ENCODE measurements around the gene RAP1GAP2.

Gene RAP1GAP2

DNA sequence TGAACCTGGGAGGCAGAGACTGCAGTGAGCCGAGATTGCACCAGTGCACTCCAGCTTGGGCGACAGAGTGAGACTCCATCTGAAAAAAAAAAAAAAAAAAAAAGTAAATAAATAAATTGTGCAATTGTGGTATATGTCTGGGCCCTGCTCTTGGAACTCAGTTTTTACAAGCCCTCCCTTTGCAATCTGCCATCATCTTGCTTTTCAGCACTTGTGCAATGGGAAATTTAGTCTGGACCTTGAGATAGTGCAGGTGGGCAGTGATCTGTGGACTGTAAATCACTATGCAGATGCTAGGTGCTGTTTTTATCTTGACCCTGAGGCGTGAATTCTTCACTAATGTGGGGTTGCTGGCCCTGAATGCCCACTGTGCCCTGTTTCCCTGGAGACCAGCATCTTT lies 6.5 kb upstream of the RAP1GAP2 start:
- Histone ChIP-seq H3K4me3 (no peak overlapping the region), H3K27ac (no peak overlapping the region)
- TF ChIP-seq, protein P1, sequence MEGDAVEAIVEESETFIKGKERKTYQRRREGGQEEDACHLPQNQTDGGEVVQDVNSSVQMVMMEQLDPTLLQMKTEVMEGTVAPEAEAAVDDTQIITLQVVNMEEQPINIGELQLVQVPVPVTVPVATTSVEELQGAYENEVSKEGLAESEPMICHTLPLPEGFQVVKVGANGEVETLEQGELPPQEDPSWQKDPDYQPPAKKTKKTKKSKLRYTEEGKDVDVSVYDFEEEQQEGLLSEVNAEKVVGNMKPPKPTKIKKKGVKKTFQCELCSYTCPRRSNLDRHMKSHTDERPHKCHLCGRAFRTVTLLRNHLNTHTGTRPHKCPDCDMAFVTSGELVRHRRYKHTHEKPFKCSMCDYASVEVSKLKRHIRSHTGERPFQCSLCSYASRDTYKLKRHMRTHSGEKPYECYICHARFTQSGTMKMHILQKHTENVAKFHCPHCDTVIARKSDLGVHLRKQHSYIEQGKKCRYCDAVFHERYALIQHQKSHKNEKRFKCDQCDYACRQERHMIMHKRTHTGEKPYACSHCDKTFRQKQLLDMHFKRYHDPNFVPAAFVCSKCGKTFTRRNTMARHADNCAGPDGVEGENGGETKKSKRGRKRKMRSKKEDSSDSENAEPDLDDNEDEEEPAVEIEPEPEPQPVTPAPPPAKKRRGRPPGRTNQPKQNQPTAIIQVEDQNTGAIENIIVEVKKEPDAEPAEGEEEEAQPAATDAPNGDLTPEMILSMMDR (IDR thresholded peaks at IDR 0.05), result no peak
- no peak for DNase-seq (ENCODE audit: low spot score)

DNA sequence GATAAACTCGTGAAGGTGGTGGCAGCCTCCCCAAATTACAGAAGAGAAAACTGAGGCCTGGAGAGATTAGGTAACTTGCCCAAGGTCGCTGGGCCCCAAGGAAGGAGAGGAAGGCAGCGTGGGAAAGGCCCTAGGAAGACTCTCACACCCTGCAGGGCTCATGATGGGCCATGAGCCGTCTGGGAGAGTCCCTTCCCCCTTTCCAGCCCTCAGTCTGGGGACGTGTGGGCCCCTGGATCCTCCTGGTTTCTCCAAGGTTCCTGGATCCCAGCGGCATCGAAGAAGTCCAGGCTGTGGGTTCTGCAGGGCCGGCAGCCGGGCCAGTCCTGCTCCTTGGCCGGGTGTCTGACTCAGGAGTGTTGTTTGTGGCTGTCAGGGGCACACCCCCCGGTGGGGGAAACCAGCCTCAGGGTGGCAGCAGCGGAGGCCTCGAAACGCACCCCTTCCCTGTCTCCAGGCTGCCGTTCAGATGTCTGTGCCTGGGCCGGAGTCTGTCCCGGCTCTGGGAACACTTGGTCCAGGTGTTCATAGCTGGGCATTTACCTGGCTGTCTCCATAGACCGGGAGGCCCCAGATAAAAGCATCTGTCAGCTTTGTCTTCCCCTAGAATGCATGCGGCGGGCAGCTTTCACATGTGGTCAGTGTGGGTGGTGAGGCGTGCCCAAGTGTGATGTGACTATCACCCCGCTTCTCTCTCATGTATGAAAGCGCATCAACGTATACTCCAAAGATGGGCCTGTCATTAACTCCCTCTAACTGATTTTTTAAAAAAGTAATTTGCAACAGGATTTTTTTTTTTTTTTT lies 3.7 kb upstream of the RAP1GAP2 start:
- DNase-seq (ENCODE audit: low spot score), result no peak
- H3K27ac ChIP-seq, result no peak overlapping the region
- TF ChIP-seq, protein P1 (IDR thresholded peaks at IDR 0.05), result no peak
- H3K4me3 ChIP-seq, result no peak overlapping the region

DNA sequence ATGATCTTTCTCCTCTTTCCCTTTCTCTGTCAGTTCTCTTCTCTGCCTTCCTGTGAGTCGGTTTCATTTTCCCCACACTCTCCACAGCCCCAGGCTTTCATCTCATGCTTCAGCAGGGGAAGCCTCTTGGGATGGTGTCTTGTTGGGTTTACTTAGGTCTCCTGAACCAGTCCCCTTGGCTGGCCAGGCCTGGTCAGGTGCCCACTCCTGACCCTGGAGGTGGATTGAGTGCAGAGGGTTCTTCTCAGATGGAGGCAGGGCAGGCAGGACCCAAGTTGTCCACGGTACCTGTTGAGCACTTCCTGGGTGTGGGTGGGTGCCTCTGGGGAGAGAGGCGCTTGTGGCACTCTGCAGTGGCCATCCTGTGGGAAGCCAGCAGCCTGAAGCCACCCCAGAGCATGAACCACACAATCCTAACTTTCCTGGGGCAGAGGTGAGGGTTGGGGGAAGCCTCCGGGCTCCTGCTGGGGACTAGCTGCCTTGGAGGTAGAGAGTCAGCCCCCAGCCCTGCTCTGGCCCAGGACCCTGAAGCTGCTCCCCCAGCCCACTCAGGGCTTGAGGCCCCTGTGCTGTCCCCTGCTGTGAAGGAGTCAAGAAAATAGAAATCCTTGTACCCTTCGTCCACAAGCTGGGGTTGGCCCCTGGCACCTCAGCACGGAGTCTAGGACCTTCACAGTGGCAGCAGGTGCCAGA lies 2.0 kb upstream of the RAP1GAP2 start:
- no peak for DNase-seq (ENCODE audit: low spot score)
- Histone ChIP-seq H3K27ac (no peak overlapping the region), H3K4me3 (no peak overlapping the region)
- TF ChIP-seq, protein P1 (IDR thresholded peaks at IDR 0.05), result no peak

DNA sequence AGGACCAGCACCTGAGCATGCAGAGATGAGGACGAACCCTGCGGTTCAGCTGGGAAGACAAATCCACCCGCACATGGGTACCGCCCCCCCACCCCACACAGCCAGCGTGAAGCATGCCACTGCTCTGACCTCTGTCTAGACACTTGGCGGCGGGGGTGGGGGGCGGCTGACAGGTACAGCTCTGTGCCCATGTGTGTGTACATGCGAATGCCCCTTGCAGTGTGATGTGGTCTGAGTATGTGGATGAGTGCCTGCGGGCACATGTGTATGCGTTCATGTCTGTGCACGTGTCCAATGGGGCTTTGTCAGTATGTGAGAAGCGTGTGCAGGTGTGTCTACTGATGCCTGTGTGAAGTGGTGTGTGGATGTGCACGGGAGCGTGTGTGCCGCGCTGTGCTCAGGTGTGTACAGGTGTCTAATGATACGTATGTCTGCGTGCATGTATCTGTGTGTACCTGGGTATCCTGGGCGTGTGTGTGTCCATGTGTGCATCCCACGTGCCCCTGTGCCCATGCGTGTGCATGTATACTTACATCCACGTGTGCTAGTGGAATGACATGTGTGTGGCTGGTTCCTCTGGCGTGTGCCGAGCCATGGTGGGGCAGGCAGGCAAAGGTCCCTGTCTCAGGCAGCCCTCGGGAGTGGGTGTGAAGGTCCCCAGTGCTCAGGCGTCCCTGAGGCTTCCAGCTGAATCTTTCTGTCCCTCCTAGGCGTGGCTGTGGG lies 636 bp upstream of the RAP1GAP2 start:
- no peak overlapping the region for H3K27ac ChIP-seq
- H3K4me3 ChIP-seq, result peak overlapping the region; percentile 52
- TF ChIP-seq, protein P1 (IDR thresholded peaks at IDR 0.05), result no peak
- DNase-seq (ENCODE audit: low spot score), result no peak

DNA sequence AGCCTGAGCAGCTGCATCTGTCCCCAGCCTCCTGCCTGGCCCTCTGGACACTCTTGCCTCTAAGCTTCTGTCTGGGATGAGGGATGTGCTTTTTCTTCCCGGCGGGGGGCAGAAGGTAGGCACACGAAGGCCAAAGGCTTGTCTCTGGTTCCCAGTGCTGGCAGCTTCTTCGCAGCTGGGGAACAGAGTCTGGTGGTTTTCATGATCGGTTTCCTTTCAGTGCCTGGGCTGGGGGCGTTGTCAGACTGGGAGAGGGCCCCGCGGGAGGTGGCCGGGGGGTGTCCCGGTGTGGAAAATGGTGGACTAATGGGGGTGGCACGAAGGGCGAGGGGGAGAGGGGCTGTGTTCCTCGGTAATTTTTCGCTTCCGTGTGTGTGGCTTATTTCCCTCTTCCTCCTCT lies 988 bp downstream of the RAP1GAP2 start:
- Histone ChIP-seq H3K27ac (no peak overlapping the region), H3K4me3 (peak overlapping the region; percentile 52)
- TF ChIP-seq, protein P1 (IDR thresholded peaks at IDR 0.05), result no peak
- no peak for DNase-seq (ENCODE audit: low spot score)

DNA sequence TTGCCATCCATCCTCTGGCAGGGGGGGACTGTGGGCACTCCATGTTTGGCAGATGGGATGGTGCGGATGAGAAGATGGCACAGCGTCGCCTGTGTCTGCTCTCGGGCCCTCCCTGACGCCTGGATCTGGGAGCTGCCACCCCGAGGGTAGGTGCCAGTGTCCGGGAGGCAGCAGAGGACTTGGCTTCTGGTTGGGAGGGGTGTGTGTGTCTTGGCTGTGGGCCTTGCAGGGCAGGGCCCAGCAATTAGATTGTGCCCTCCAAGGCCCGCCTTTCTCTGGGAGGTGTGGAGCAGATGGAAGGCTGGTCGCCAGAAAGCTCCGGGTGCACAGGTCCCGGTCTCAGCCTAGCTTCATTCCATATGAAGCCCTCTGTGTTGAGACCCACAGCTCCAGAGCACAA lies 1.4 kb downstream of the RAP1GAP2 start:
- TF ChIP-seq, protein P1 (IDR thresholded peaks at IDR 0.05), result no peak
- no peak for DNase-seq (ENCODE audit: low spot score)
- H3K4me3 ChIP-seq, result no peak overlapping the region
- no peak overlapping the region for H3K27ac ChIP-seq

Measured in coronary artery (tissue), 2 donors.